GM12892 (cell line): ENCODE data around the gene TTC9B. TPM values are rescaled to one million over a fixed set of nuclear protein-coding genes. Genes with fewer than 3 reads are reported as not detected.

Experiments
- DNase-seq: peaks from one replicate; pipeline ENCODE4 v3.0.0; 2011; ENCODE audit not compliant: insufficient read length
- FAIRE-seq: peaks from 2 replicates; lab custom pipeline; 2011; peaks lifted over from hg19 to GRCh38; lab: Jason Lieb, UNC
- POLR2A ChIP-seq: IDR thresholded peaks from 2 replicates; pipeline ENCODE4 v1.6.1; 2011; ENCODE audit warnings: low read depth, low read length, control low read depth
- POLR2AphosphoS5 ChIP-seq: IDR thresholded peaks from 2 replicates; pipeline ENCODE4 v1.6.1; 2011; ENCODE audit warnings: low read depth, low read length, control low read depth
- TAF1 ChIP-seq: IDR thresholded peaks from 2 replicates; pipeline ENCODE4 v1.6.1; 2011; ENCODE audit warnings: low read depth, mild to moderate bottlenecking, control low read depth, low read length, borderline replicate concordance
- polyA plus RNA-seq: library from polyadenylated mRNA; unstranded; fragments of >200 nt; gene quantifications from one replicate; pipeline ENCODE4 v1.2.1, GENCODE V29; 2012; ENCODE audit warnings: missing spikeins, inconsistent platforms; ENCODE audit not compliant: missing spikeins

TTC9B gene
- 0.17 TPM for polyA plus RNA-seq

DNA sequence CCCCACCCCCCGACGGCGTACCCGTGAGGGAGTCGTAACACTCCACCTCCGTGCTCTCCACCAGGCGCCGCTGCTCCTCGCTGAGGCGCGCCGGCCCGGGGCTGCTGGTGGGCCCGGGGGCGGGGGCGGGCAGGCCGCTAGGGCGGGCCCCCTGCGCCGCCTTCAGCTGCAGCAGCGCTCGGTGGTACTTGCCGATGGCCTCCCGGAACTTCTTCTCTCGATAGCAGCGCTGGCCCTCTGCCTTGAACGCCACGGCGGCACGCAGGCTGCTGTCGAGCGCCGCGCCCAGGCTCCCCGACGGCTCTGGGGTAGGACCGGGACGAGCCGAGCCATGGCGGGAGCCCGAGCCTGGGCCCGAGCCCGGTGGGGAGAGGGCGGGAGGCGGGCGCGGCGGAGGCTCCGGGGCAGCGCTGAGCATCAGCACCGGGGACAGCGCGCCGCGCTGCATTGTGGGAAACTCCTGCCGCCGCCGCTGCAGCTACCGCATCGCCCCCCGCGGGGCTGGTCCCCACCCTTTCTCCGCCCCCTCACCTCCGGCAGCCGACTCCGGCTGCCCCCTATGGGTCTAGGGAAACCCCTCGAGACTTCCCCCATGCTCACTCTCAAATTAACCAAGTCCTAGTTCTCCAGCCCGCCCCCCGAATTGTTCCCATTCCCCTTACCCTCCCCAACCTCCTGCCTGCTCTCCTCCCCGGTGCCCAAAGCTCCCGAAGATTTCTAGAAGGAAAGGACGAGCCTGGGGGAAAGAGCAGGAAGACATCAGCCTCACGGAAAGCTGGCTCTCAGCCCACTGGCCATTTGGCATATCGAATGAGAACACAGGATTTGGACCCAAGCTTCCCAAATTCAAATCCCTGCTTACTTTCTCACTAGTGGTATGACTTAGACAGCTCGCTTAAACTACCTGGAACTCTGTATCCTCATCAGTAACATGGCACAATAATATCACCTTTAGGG, at the start of gene TTC9B:
TSS of gene TTC9B (minus strand) at position 451 of the 957 bp plus-strand sequence. CDS start at position 448, 3 bp downstream.
- FAIRE-seq (no peak), DNase-seq (no peak)
- no peak for TF ChIP-seq POLR2A

DNA sequence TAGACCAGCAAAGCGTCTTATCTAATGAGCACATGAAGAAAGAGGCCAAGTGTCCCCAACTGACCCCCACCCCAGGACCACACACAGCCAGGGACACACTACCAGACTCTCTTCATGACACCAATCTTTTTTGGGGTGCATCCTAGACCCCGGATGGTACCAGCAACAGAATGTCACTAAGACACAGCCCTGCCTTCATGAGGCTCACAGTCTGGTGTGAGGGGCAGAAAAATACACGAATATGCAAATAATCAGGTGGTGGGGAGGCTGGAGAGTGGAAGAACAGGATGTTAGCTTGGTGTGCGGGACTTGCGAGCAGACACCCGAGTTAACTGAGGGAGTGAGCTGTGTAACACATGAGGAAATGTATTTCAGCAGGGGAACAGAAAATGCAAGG, 49.4 kb upstream of the TTC9B start:
- no peak for TF ChIP-seq TAF1
- no peak for TF ChIP-seq POLR2A
- TF ChIP-seq POLR2AphosphoS5, result no peak
- FAIRE-seq (no peak), DNase-seq (no peak)

DNA sequence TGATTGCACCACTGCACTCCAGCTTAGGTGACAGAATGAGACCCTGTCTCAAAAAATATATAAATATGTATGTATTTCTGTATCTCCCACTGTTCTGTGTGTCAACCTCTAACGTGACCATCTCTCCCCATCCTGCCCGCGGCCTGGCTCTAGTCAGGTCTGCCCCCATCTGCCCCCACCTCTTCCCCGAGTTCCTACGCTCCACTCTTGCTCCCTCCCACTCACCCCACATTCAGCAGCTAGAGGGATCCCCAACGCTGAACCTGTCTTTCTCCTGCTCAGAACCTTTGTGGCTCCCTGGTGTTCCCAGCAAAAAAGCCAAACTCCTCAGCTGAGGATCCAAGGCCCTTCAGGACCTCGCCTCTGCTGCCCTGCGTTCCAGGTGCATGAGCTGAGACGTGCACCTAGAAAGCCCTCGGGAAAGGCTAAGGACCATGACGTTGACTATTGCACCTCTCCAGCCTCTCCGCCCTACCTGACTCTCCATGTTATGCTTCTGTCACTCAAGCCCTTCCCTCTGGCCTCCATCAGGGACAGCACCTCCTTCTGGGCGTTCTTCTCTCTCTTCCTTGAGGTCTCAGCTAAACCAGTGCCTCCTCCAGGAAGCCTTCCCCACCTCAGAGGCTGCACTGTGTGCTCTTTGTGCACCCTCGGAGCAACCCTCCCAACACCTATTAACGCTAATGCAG, 48.9 kb upstream of the TTC9B start:
- FAIRE-seq, result no peak
- TF ChIP-seq POLR2A (no peak), TAF1 (no peak), POLR2AphosphoS5 (no peak)

DNA sequence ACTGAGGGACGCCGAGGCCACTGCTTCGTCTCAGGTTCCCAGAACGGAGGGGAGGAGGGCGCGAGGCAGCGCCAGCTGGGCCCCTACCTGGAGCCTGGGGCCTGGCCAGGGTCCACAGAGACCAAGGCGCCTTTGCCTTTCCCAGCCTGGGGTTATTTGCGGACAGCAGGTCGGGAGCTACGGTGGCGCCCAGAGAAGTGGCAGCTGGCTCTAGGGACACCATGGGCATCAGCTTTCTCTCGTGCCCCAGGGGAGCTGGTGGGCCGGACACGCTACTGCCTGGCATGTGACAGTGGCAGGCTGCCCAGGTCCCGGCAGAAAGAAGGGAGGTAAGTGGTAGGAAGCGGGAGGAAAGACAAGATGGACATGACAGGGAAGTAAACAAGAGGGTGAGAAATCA, 47.9 kb upstream of the TTC9B start:
- TF ChIP-seq POLR2A (no peak), POLR2AphosphoS5 (no peak), TAF1 (no peak)
- FAIRE-seq (no peak), DNase-seq (no peak)

More for the DNA sequence above, 48.9 kb upstream of the TTC9B start:
- no peak for DNase-seq

DNA sequence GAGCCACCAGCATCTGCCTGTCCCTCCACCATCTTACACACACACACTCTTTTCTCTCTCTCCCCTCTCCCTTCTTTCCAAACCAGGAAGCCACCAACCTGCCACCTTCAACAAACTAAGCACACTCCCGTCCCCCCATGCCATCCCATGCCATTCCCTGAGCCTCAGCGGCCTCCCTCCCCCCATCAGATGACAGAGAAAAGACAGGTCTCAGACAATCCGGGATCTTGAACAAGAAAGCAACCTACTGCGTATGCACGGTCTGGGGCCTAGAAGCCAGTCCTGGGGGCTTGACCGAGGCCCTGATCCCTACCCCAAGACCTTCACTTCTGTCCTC, 47.5 kb upstream of the TTC9B start:
- no peak for TF ChIP-seq POLR2AphosphoS5
- DNase-seq, result no peak
- no peak for FAIRE-seq

DNA sequence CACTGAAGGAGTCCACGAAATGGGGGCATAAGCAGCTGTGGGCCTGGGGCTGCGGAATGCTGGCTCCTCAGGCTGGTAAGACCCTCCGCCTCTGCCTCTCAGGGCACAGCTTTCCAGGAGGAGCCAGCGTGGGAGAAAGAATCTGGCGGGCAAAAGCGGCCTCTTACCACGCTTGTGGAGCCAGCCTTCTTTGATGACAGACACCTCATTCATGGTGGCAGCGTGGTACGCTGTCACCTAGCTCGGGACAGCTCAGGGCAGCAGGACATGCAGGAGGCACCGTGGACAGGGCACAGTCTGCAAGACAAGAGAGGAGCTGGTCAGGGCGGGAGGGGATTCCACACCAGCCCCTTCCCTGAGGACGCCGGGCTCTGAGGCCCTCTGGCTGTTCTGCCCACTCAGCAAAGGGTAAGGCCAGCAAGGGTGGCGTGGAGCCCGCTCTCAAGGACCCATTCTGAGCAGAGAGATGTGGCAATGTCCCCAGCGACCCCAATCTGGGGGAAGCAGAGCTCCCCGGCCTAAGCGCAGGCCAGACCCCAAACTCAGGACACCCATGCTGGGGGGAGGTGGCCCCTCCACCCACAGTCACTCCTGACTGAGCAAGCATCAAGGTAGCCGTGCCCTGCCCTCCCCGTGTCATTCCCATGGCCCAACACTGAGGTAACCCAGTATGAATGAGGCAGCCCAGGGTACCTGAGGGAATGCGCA, 47.0 kb upstream of the TTC9B start:
- TF ChIP-seq POLR2AphosphoS5 (no peak), TAF1 (no peak), POLR2A (no peak)
- DNase-seq (no peak), FAIRE-seq (no peak)

DNA sequence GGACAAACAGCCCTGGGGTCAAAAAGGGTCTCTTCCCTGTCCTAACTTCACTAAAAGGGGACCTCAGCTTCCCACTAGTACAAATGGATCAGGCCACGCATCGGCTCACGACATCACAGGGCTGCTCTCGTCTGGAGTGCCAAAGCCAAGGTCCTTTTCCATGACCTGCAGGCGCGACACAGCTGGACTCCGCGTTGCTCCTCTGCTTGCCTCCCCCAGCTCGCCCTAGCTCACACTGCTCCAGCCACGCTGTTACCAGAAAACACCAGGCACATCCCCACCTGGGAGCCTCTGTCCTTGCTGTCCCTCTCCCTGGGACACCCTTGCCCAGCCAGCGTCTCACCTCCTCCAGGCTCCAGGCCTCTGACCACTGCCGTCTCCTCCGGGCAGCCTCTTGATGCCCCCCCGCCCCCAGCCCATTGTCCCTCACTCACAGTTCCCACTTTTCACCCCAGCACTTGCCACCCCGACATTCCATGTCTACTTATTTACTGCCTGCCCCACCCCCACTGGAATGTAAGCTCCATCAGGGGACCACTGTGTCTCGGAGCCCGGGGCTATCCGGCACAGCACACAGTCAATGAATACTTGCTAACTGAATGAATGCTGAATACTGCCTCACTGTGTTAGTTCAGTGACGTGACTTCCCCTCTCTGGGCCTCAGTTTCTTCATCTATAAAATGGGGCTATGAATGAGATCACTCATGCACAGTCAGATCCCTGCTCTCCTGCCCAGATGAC, 46.3 kb upstream of the TTC9B start:
- TF ChIP-seq POLR2AphosphoS5 (no peak), TAF1 (no peak), POLR2A (no peak)
- DNase-seq (no peak), FAIRE-seq (no peak)

DNA sequence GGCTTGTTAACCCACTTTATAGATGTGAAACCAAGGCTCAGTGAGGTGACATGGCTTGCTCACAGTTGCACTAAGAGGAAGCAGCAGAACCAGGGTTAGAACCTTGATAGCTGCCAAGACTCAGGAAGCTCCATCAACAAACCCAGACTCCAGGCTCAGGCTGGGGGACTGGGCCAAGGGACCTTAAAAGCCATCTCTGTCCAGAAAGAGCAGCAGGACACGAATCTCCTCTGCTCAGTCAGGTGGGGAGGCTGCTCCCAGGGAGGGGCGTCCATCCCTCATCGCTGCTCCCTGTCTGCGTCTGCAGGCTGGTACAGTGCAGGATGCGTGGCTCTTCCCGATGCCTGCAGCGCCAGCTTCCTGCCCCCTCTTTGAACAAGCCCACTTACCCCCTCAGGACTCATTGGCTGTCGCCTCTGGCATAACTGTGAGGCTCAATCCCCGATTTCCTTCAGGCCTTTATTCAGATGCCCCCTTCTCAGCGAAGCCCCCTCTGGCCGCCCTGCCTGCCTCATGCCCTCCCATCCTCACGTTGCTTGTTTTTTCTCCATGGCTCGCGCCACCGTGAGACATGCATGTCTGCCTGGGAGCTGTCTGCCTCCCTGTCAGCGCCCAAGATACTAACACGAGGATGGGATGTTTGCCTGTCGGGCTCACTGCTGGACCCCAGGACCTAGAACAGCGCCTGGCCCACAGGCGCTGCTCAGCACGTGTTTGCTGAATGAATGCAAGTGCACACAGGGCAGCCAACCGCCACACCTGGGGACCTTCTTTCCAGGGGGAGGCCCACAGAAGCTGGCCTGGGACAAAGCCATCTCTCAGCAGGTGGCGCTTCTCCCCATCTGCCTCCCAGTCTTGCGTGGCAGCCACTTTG, 45.5 kb upstream of the TTC9B start:
- DNase-seq (no peak), FAIRE-seq (no peak)
- TF ChIP-seq TAF1 (no peak), POLR2AphosphoS5 (no peak), POLR2A (no peak)

DNA sequence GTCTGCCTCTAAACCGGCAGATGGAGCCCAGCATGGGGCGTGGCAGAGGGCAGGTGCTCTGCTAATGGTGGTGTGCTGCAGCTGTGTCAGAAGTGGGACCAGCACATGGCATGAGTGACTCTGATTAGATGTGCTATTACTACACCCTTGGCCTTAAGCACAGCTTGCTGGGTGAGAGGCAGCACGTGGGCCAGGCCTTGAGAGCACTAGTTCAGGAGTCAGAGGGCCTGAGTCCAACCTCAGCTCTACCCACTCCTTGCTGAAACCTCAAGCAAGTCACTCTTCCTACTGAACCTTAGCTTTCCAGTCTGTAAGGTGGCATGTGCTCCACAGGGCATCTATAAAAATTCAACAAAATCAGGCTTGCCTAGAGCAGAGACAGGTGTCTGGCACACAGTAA, 44.2 kb upstream of the TTC9B start:
- TF ChIP-seq POLR2A, result no peak
- TF ChIP-seq POLR2AphosphoS5, result no peak
- TF ChIP-seq TAF1, result no peak
- FAIRE-seq (no peak), DNase-seq (no peak)

DNA sequence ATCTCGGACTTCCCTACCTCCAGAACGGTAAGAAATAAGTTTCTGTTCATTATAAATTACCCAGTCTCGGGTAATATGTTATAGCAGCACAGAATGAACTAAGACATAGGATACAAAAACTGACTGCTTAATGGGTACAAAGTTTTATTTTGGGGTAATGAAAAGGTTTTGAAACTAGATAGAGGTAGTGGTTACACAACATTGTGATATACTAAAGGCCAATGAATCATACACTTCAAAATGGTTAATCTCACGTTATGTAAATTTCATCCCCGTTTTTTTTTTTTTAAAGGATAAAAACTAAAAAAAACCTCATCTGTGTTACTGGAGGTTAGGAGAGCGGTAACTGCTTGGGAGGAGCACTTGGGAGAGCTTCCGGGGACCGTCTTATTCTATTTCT, 43.4 kb upstream of the TTC9B start:
- TF ChIP-seq POLR2AphosphoS5 (no peak), TAF1 (no peak), POLR2A (no peak)
- FAIRE-seq (no peak), DNase-seq (no peak)
